IMR-90 (cell line): Measurements from ENCODE around the gene LRRC10B. TPM values are rescaled to one million over a fixed set of nuclear protein-coding genes. Genes with fewer than 3 reads are reported as not detected.

Experiments
- ATAC-seq: fragments of 200-7000 bp; cut with Tn5 transposase; 2 replicates; pipeline ENCODE4 v1.9.1; 2020; ENCODE audit warnings: low read depth, mild to moderate bottlenecking, moderate library complexity
- BruUV-seq: library from RNA; stranded (reverse); fragments of 400-500 nt; replicated peaks from 2 replicates; lab custom pipeline; 2021; lab: Mats Ljungman, UMichigan
- CTCF ChIA-PET: fragments of 300-600 bp; formaldehyde crosslinking; extraction: SDS; loops from one replicate; lab custom pipeline; 2021; ENCODE audit warnings: antibody characterized with exemption; lab: Yijun Ruan, JAX
- POLR2A ChIA-PET: fragments of 300-600 bp; sonication (Branson Sonifier 250); formaldehyde crosslinking; loops from one replicate; lab custom pipeline; 2022; ENCODE audit warnings: antibody characterized with exemption; ENCODE audit not compliant: unreplicated experiment; lab: Charles Lee
- DNase-seq: peaks from one replicate; pipeline ENCODE4 v3.0.0; 2013
- H2AFZ ChIP-seq: replicated peaks from 2 replicates; pipeline ENCODE3; 2013; ENCODE audit warnings: low read length, mild to moderate bottlenecking; ENCODE audit not compliant: poor library complexity
- H2AK5ac ChIP-seq: 2 replicates; pipeline ENCODE4 v1.6.1; 2013; ENCODE audit warnings: low read depth, low read length, inconsistent platforms
- H2AK9ac ChIP-seq: replicated peaks from 2 replicates; pipeline ENCODE3; 2013; ENCODE audit warnings: mild to moderate bottlenecking, low read depth, low read length, moderate library complexity; ENCODE audit not compliant: poor library complexity
- H2BK120ac ChIP-seq: 2 replicates; pipeline ENCODE4 v1.6.1; 2013; ENCODE audit warnings: low read depth, low read length, inconsistent platforms
- H2BK15ac ChIP-seq: 3 replicates; pipeline ENCODE4 v1.6.1; 2013; ENCODE audit warnings: low read depth, low read length, inconsistent platforms
- H2BK20ac ChIP-seq: 2 replicates; pipeline ENCODE4 v1.6.1; 2013; ENCODE audit warnings: low read depth, mild to moderate bottlenecking, inconsistent platforms, low read length, moderate library complexity
- H2BK5ac ChIP-seq: 2 replicates; pipeline ENCODE4 v1.6.1; 2013; ENCODE audit warnings: mild to moderate bottlenecking, low read depth, low read length, inconsistent platforms; ENCODE audit not compliant: poor library complexity, severe bottlenecking
- H3K14ac ChIP-seq: replicated peaks from 2 replicates; pipeline ENCODE4 v1.6.1; 2013; ENCODE audit warnings: low read depth, low read length, inconsistent platforms
- H3K18ac ChIP-seq: 2 replicates; pipeline ENCODE4 v1.6.1; 2013; ENCODE audit warnings: low read depth, low read length, control low read depth
- H3K23ac ChIP-seq: 2 replicates; pipeline ENCODE4 v1.6.1; 2013; ENCODE audit warnings: low read depth, low read length, inconsistent platforms
- H3K27ac ChIP-seq: 2 replicates; pipeline ENCODE4 v1.5.1; 2013; ENCODE audit warnings: mild to moderate bottlenecking, control low read depth, low read length; ENCODE audit not compliant: insufficient read depth
- H3K27me3 ChIP-seq: 2 replicates; pipeline ENCODE4 v1.6.1; 2013; ENCODE audit warnings: low read length; ENCODE audit not compliant: control insufficient read depth, insufficient read depth
- H3K36me3 ChIP-seq: 2 replicates; pipeline ENCODE4 v1.6.1; 2013; ENCODE audit warnings: low read length, mixed read lengths; ENCODE audit not compliant: control insufficient read depth, insufficient read depth
- H3K4ac ChIP-seq: 2 replicates; pipeline ENCODE4 v1.6.1; 2013; ENCODE audit warnings: low read depth, low read length, inconsistent platforms
- H3K4me1 ChIP-seq: 2 replicates; pipeline ENCODE4 v1.6.1; 2013; ENCODE audit warnings: low read length, mixed read lengths; ENCODE audit not compliant: control insufficient read depth, insufficient read depth
- H3K4me2 ChIP-seq: 2 replicates; pipeline ENCODE4 v1.6.1; 2013; ENCODE audit warnings: low read depth, mild to moderate bottlenecking, control low read depth, low read length, moderate library complexity
- H3K4me3 ChIP-seq: 2 replicates; pipeline ENCODE4 v1.5.1; 2013; ENCODE audit warnings: low read depth, mild to moderate bottlenecking, control low read depth, low read length, moderate library complexity; ENCODE audit not compliant: insufficient read depth
- H3K56ac ChIP-seq: 2 replicates; pipeline ENCODE4 v1.6.1; 2013; ENCODE audit warnings: low read length, inconsistent platforms; ENCODE audit not compliant: insufficient read depth; ENCODE audit errors: extremely low read depth
- H3K79me1 ChIP-seq, 2 experiments: 2 replicates each; pipeline ENCODE4 v1.6.1; 2013; ENCODE audit warnings: low read length in 2 of 2, inconsistent platforms in 1 of 2, low read depth in 1 of 2
- H3K9ac ChIP-seq: 2 replicates; pipeline ENCODE4 v1.6.1; 2013; ENCODE audit warnings: low read depth, low read length, control low read depth
- H3K9me1 ChIP-seq: 2 replicates; pipeline ENCODE4 v1.6.1; 2013; ENCODE audit warnings: low read length, inconsistent platforms; ENCODE audit not compliant: insufficient read depth
- H3K9me3 ChIP-seq: 2 replicates; pipeline ENCODE4 v1.6.1; 2013; ENCODE audit warnings: low read length; ENCODE audit not compliant: control insufficient read depth, insufficient read depth
- H4K20me1 ChIP-seq: 2 replicates; pipeline ENCODE4 v1.6.1; 2013; ENCODE audit warnings: low read length, inconsistent platforms; ENCODE audit not compliant: insufficient read depth
- H4K5ac ChIP-seq: 2 replicates; pipeline ENCODE4 v1.6.1; 2013; ENCODE audit warnings: mild to moderate bottlenecking, low read depth, low read length, control low read depth
- H4K8ac ChIP-seq, 2 experiments: 2 replicates each; pipeline ENCODE4 v1.6.1; 2013; ENCODE audit warnings: low read depth in 2 of 2, low read length in 2 of 2, control low read depth in 1 of 2, inconsistent platforms in 1 of 2
- H4K91ac ChIP-seq: 2 replicates; pipeline ENCODE4 v1.6.1; 2013; ENCODE audit warnings: low read depth, low read length, inconsistent platforms; ENCODE audit not compliant: insufficient read depth
- BHLHE40 ChIP-seq: fragments of 150-350 bp; IDR thresholded peaks from 2 replicates; pipeline ENCODE4 v1.6.1; 2016; ENCODE audit warnings: mild to moderate bottlenecking, low read depth, low read length
- CHD1 ChIP-seq: IDR thresholded peaks from 2 replicates; pipeline ENCODE4 v1.6.1; 2012; ENCODE audit warnings: low read depth, low read length, improper control_type of control experiment
- ELK1 ChIP-seq: fragments of 150-350 bp; IDR thresholded peaks from 2 replicates; pipeline ENCODE4 v1.6.1; 2016; ENCODE audit warnings: low read depth, mild to moderate bottlenecking, low read length, moderate library complexity, borderline replicate concordance
- FOS ChIP-seq: fragments of 150-350 bp; IDR thresholded peaks from 2 replicates; pipeline ENCODE4 v1.6.1; 2016; ENCODE audit warnings: low read depth, low read length
- MAFK ChIP-seq: IDR thresholded peaks from 2 replicates; pipeline ENCODE4 v1.6.1; 2012; ENCODE audit warnings: low read depth, low read length, improper control_type of control experiment
- MAZ ChIP-seq: IDR thresholded peaks from 2 replicates; pipeline ENCODE4 v1.6.1; 2012; ENCODE audit warnings: low read depth, mild to moderate bottlenecking, low read length, improper control_type of control experiment, moderate library complexity, borderline replicate concordance
- MXI1 ChIP-seq: IDR thresholded peaks from 2 replicates; pipeline ENCODE4 v1.6.1; 2012; ENCODE audit warnings: low read depth, mild to moderate bottlenecking, low read length, moderate library complexity, borderline replicate concordance
- POLR2A ChIP-seq: IDR thresholded peaks from 2 replicates; pipeline ENCODE4 v1.6.1; 2012; ENCODE audit warnings: mild to moderate bottlenecking, low read depth, low read length
- RAD21 ChIP-seq: IDR thresholded peaks from 2 replicates; pipeline ENCODE4 v1.6.1; 2012; ENCODE audit warnings: low read length, improper control_type of control experiment
- RCOR1 ChIP-seq: IDR thresholded peaks from 2 replicates; pipeline ENCODE4 v1.6.1; 2012; ENCODE audit warnings: mild to moderate bottlenecking, low read length, improper control_type of control experiment; ENCODE audit not compliant: insufficient replicate concordance
- RFX5 ChIP-seq: IDR thresholded peaks from 2 replicates; pipeline ENCODE4 v1.8.0; 2012; ENCODE audit warnings: low read depth, mild to moderate bottlenecking, low read length, moderate library complexity
- WGBS, 2 experiments: methylation state at CpG; one replicate each; pipeline versions ENCODE4 v1.1.5 to v1.1.7; 2013; ENCODE audit warnings: missing lambda C conversion rate in 2 of 2; ENCODE audit not compliant: insufficient read length in 1 of 2; ENCODE audit errors: extremely low coverage in 2 of 2; 5-methylcytosine and 5-hydroxymethylcytosine counted together
- dilution Hi-C: fragments of 300-500 bp; cut with HindIII; formaldehyde crosslinking; loops from one replicate; pipeline ENCODE4 v1.14.3; 2018; ENCODE audit warnings: low sequenced_read_pairs; ENCODE audit not compliant: unreplicated experiment
- in situ Hi-C: fragments of 300-500 bp; cut with MboI; formaldehyde crosslinking; loops from 3 replicates; pipeline ENCODE4 v1.14.3; 2019; ENCODE audit warnings: low sequenced_read_pairs, inconsistent platforms, mixed read lengths
- intact Hi-C: fragments of 100-400 bp; cut with micrococcal nuclease; formaldehyde crosslinking; loops from 2 replicates; pipeline ENCODE4 v1.10.0; 2022
- polyA plus RNA-seq, 3 experiments: library from polyadenylated mRNA; depleted of rRNA; stranded (reverse); fragments of >200 nt; gene quantifications; 2 replicates each; pipeline ENCODE4 v1.2.3, GENCODE V29; 2012; ENCODE audit warnings: low replicate concordance in 1 of 3
- total RNA-seq: library from RNA; depleted of rRNA; stranded (reverse); fragments of >200 nt; gene quantifications from 2 replicates; pipeline ENCODE4 v1.2.3, GENCODE V29; 2012
- TF ChIP-seq, protein P1 (sequence below): fragments of 150-350 bp; IDR thresholded peaks from 2 replicates; pipeline ENCODE4 v1.6.1; 2017; ENCODE audit warnings: mild to moderate bottlenecking, antibody characterized with exemption, low read length, low read depth
- TF ChIP-seq, protein P2 (sequence below): conservative IDR thresholded peaks from 2 replicates; pipeline ENCODE4 v1.5.1; 2012; ENCODE audit warnings: mild to moderate bottlenecking, low read depth, low read length, improper control_type of control experiment

LRRC10B gene
- total and polyA plus RNA-seq, 2 of the 4 experiments (the other 2 are of a cell fraction): not detected

- no peak overlapping the region for H2BK15ac ChIP-seq
- H3K4me3 ChIP-seq: no peak overlapping the region
- intact Hi-C loops: no loop called here
- H3K27me3 ChIP-seq: peaks cover 19% of the 10 kb centered on the region; the same call in 1 of the 2 replicates
- BruUV-seq: no TSS peak
- H3K9ac ChIP-seq: no peak overlapping the region
- no peak overlapping the region for H2AK5ac ChIP-seq
- H3K23ac ChIP-seq: no peak overlapping the region
- no peak overlapping the region for H3K27ac ChIP-seq
- no peak for DNase-seq
- no peak overlapping the region for H2BK20ac ChIP-seq
- no peaks in the 10 kb centered on the region for H3K9me1 ChIP-seq
- dilution Hi-C loops: no loop called here
- H2AFZ ChIP-seq: no peak overlapping the region
- CTCF ChIA-PET: no interaction called here
- H3K4me2 ChIP-seq: no peak overlapping the region
- no peaks in the 10 kb centered on the region for H3K4me1 ChIP-seq
- WGBS, 2 experiments: 20% methylated on average over 1 of the region's 7 CpGs; no CpG with 5 or more reads in 1 of the 2 experiments
- POLR2A ChIA-PET: no interaction called here
- TF ChIP-seq MAFK: no peak
- TF ChIP-seq MAZ: no peak
- TF ChIP-seq MXI1: no peak
- TF ChIP-seq BHLHE40: no peak
- TF ChIP-seq RCOR1: no peak
- TF ChIP-seq CHD1: no peak
- no peak for TF ChIP-seq POLR2A
- TF ChIP-seq, protein P1, sequence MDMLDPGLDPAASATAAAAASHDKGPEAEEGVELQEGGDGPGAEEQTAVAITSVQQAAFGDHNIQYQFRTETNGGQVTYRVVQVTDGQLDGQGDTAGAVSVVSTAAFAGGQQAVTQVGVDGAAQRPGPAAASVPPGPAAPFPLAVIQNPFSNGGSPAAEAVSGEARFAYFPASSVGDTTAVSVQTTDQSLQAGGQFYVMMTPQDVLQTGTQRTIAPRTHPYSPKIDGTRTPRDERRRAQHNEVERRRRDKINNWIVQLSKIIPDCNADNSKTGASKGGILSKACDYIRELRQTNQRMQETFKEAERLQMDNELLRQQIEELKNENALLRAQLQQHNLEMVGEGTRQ: no peak
- TF ChIP-seq FOS: no peak
- no peak for TF ChIP-seq RAD21
- no peak for TF ChIP-seq ELK1
- TF ChIP-seq, protein P2, sequence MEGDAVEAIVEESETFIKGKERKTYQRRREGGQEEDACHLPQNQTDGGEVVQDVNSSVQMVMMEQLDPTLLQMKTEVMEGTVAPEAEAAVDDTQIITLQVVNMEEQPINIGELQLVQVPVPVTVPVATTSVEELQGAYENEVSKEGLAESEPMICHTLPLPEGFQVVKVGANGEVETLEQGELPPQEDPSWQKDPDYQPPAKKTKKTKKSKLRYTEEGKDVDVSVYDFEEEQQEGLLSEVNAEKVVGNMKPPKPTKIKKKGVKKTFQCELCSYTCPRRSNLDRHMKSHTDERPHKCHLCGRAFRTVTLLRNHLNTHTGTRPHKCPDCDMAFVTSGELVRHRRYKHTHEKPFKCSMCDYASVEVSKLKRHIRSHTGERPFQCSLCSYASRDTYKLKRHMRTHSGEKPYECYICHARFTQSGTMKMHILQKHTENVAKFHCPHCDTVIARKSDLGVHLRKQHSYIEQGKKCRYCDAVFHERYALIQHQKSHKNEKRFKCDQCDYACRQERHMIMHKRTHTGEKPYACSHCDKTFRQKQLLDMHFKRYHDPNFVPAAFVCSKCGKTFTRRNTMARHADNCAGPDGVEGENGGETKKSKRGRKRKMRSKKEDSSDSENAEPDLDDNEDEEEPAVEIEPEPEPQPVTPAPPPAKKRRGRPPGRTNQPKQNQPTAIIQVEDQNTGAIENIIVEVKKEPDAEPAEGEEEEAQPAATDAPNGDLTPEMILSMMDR: no peak
- no peak for TF ChIP-seq RFX5
- no peak overlapping the region for H3K56ac ChIP-seq
- no peaks in the 10 kb centered on the region for H4K20me1 ChIP-seq
- no peak overlapping the region for H3K4ac ChIP-seq
- in situ Hi-C loops: no loop called here
- H3K36me3 ChIP-seq: no peaks in the 10 kb centered on the region
- H4K8ac ChIP-seq: no peak overlapping the region
- H4K5ac ChIP-seq: no peak overlapping the region
- H3K79me1 ChIP-seq: no peaks in the 10 kb centered on the region
- no peak overlapping the region for H2BK5ac ChIP-seq
- H3K14ac ChIP-seq: no peak overlapping the region
- H2AK9ac ChIP-seq: no peak overlapping the region
- no peak overlapping the region for H4K91ac ChIP-seq
- peak; percentile 15; the same call in 1 of the 2 replicates for ATAC-seq
- H2BK120ac ChIP-seq: no peak overlapping the region
- no peaks in the 10 kb centered on the region for H3K9me3 ChIP-seq
- H3K18ac ChIP-seq: no peak overlapping the region
Measured at GRCh38 chr11:61480994-61481335, 27.6 kb upstream of the LRRC10B start.
